ENCODE data around the gene PANX2. TPM values are rescaled to one million over a fixed set of nuclear protein-coding genes. Genes with fewer than 3 reads are reported as not detected.

The PANX2 gene
- total RNA-seq, 1 experiment from 2014 or later = 9.4 TPM

DNA sequence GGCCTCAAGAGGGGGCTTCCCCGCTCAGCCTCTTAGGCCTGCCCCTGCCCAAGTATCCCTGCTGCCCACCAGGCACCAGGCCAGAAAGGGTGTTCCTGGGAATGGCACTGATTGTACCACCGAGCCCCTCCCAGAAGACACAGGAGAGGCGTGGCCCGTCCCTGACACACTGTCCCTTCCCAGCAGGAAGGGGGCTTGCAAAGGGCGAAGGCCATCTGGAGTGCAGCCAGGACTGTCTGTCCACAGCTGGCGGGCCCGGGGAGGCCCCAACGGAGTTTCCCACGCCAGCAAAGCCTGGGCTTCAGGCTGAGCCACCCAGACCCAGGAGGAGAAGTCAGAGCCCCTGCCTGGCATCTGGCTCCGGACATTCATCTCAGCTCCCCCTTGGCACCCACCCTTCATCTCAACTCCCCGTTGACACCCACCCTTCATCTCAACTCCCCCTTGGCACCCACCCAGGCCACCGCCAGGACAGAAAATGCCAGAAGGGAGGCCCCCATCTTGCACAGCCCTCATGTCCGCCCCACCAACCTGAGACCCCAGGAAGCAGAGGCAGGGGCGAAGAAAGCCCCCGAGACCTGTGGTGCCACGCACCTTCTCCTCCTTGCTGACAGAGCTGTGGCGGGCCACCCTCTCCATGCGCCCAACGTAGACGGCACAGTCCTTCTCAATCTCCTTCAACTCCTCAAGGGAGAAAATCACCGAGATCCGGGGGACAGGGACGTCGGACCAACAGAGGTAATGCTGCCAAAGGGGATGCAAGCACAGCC lies 54.9 kb downstream of the PANX2 start:
- H4K20me1 ChIP-seq (ENCODE audit: low read length) = no peaks in the 10 kb centered on the region
- POLR2A ChIA-PET (ENCODE audit: unreplicated experiment) = no interaction called here
- H3K4me3 ChIP-seq (ENCODE audit: low read length) = no peak overlapping the region
- BruUV-seq (replicated peaks) = no TSS peak
- no peaks in the 10 kb centered on the region for H3F3A ChIP-seq (ENCODE audit: low read length, unreplicated experiment)
- no peaks in the 10 kb centered on the region for H3K4me1 ChIP-seq (ENCODE audit: insufficient read depth, low read length)
- no peak overlapping the region for H3K4me2 ChIP-seq (ENCODE audit: low read length)
- H3K27ac ChIP-seq (ENCODE audit: low read length) = no peak overlapping the region
- no peaks in the 10 kb centered on the region for H3K9me2 ChIP-seq (replicated peaks; ENCODE audit: low read length)
- intact Hi-C loops (cut with micrococcal nuclease) = no loop called here
- no peak for ATAC-seq
- peaks cover 3% of the 10 kb centered on the region; the same call in 1 of the 2 replicates for H3K36me3 ChIP-seq (ENCODE audit: low read depth, low read length)
- no peak overlapping the region for H3K9ac ChIP-seq (ENCODE audit: low read length)
- no peak for DNase-seq
- H3K27me3 ChIP-seq (ENCODE audit: low read length) = no peaks in the 10 kb centered on the region
- H2AFZ ChIP-seq (ENCODE audit: low read length) = no peak overlapping the region
- TF ChIP-seq EZH2phosphoT487 (IDR thresholded peaks at IDR 0.05; ENCODE audit: borderline replicate concordance, low read length) = no peak
- TF ChIP-seq, protein P1, sequence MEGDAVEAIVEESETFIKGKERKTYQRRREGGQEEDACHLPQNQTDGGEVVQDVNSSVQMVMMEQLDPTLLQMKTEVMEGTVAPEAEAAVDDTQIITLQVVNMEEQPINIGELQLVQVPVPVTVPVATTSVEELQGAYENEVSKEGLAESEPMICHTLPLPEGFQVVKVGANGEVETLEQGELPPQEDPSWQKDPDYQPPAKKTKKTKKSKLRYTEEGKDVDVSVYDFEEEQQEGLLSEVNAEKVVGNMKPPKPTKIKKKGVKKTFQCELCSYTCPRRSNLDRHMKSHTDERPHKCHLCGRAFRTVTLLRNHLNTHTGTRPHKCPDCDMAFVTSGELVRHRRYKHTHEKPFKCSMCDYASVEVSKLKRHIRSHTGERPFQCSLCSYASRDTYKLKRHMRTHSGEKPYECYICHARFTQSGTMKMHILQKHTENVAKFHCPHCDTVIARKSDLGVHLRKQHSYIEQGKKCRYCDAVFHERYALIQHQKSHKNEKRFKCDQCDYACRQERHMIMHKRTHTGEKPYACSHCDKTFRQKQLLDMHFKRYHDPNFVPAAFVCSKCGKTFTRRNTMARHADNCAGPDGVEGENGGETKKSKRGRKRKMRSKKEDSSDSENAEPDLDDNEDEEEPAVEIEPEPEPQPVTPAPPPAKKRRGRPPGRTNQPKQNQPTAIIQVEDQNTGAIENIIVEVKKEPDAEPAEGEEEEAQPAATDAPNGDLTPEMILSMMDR (conservative IDR thresholded peaks at IDR 0.05; ENCODE audit: low read depth, low read length) = no peak
- TF ChIP-seq EZH2 (IDR thresholded peaks at IDR 0.05; ENCODE audit: low read length, unreplicated experiment) = no peak
- CTCF ChIA-PET = no interaction called here
- H3K9me3 ChIP-seq (ENCODE audit: low read length) = no peaks in the 10 kb centered on the region
- no peaks in the 10 kb centered on the region for H3K79me2 ChIP-seq (ENCODE audit: low read length)

DNA sequence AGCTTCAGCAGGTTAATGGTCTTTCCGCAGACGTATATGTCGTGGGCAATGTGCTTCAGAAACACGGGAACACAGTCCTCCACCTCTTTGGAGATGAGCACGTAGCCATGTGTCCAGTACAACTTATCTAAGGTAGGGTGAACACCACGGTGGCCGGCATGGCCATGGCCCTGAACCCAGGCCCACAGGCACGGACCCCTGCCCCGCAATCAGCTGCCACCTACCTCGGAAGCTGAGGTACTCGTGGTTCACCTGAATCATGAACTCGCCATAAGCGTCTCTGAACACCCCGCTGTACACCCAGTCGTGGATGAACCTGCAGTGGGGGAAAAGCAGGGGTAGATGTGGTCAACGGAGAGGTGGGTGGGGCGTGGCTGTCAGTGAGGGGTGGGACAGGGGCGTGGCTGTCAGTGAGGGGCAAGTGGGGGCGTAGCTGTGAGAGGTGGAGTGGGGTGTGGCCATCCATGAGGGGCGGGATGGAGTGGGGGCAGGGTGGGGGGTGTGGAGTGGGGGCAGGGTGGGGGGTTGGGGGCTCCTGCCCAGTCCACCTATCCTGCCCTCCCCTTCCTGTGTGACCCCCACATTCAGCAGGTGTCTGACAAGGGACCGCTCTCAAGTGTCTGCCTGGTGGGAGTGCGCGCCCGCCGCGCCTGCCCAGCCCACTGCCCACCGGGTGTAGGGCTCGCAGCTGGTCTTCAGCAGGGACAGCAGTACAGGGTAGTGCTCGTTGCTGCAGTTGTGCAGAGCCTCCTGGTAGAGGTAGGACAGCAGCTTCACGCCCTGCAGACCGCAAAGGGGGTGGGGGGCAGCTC lies 55.7 kb downstream of the PANX2 start:
- intact Hi-C loops (cut with micrococcal nuclease) = no loop called here
- Histone ChIP-seq H3K79me2 (ENCODE audit: low read length) (no peaks in the 10 kb centered on the region), H4K20me1 (ENCODE audit: low read length) (no peaks in the 10 kb centered on the region), H3K4me3 (ENCODE audit: low read length) (no peak overlapping the region), H3K9me3 (ENCODE audit: low read length) (no peaks in the 10 kb centered on the region), H2AFZ (ENCODE audit: low read length) (no peak overlapping the region), H3K9me2 (replicated peaks; ENCODE audit: low read length) (no peaks in the 10 kb centered on the region), H3K27me3 (ENCODE audit: low read length) (no peaks in the 10 kb centered on the region), H3K4me2 (ENCODE audit: low read length) (no peak overlapping the region), H3K9ac (ENCODE audit: low read length) (no peak overlapping the region), H3K4me1 (ENCODE audit: insufficient read depth, low read length) (no peaks in the 10 kb centered on the region), H3F3A (ENCODE audit: low read length, unreplicated experiment) (no peaks in the 10 kb centered on the region), H3K36me3 (ENCODE audit: low read depth, low read length) (no peaks in the 10 kb centered on the region; the same call in 1 of the 2 replicates), H3K27ac (ENCODE audit: low read length) (no peak overlapping the region)
- ATAC-seq = no peak
- BruUV-seq (replicated peaks) = no TSS peak
- TF ChIP-seq, protein P1 (conservative IDR thresholded peaks at IDR 0.05; ENCODE audit: low read depth, low read length) = no peak
- TF ChIP-seq EZH2 (IDR thresholded peaks at IDR 0.05; ENCODE audit: low read length, unreplicated experiment) (no peak), EZH2phosphoT487 (IDR thresholded peaks at IDR 0.05; ENCODE audit: borderline replicate concordance, low read length) (no peak)
- no peak for DNase-seq
- ChIA-PET POLR2A (ENCODE audit: unreplicated experiment) (no interaction called here), CTCF (no interaction called here)

DNA sequence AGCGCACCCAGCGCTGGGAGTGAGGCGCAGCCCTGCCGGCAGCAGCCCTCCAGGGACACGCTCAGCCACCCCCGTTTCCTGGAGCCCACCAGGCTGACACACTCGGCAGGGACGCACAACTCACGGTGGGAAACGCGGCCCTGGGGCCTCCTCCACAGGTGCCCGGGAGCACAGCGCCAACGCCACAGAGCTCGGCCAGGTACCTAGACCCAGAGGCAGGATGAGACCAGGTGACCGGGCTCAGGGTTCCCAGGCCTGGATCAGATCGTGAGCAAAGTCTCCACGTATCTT lies 56.3 kb downstream of the PANX2 start:
- H3K9me2 ChIP-seq (replicated peaks; ENCODE audit: low read length) = no peaks in the 10 kb centered on the region
- no peaks in the 10 kb centered on the region for H3K9me3 ChIP-seq (ENCODE audit: low read length)
- no peak overlapping the region for H2AFZ ChIP-seq (ENCODE audit: low read length)
- ChIA-PET CTCF (no interaction called here), POLR2A (ENCODE audit: unreplicated experiment) (no interaction called here)
- TF ChIP-seq EZH2 (IDR thresholded peaks at IDR 0.05; ENCODE audit: low read length, unreplicated experiment) = no peak
- no peak for TF ChIP-seq EZH2phosphoT487 (IDR thresholded peaks at IDR 0.05; ENCODE audit: borderline replicate concordance, low read length)
- TF ChIP-seq, protein P1 (conservative IDR thresholded peaks at IDR 0.05; ENCODE audit: low read depth, low read length) = no peak
- BruUV-seq (replicated peaks) = no TSS peak
- no peak overlapping the region for H3K27ac ChIP-seq (ENCODE audit: low read length)
- H3K4me3 ChIP-seq (ENCODE audit: low read length) = no peak overlapping the region
- H3F3A ChIP-seq (ENCODE audit: low read length, unreplicated experiment) = no peaks in the 10 kb centered on the region
- H3K36me3 ChIP-seq (ENCODE audit: low read depth, low read length) = no peaks in the 10 kb centered on the region; the same call in 1 of the 2 replicates
- DNase-seq = no peak
- H3K9ac ChIP-seq (ENCODE audit: low read length) = no peak overlapping the region
- no peaks in the 10 kb centered on the region for H3K79me2 ChIP-seq (ENCODE audit: low read length)
- no peak for ATAC-seq
- no peaks in the 10 kb centered on the region for H4K20me1 ChIP-seq (ENCODE audit: low read length)
- intact Hi-C loops (cut with micrococcal nuclease) = no loop called here
- H3K4me2 ChIP-seq (ENCODE audit: low read length) = no peak overlapping the region
- no peaks in the 10 kb centered on the region for H3K4me1 ChIP-seq (ENCODE audit: insufficient read depth, low read length)
- H3K27me3 ChIP-seq (ENCODE audit: low read length) = no peaks in the 10 kb centered on the region
